ENCODE data around the gene ELF1. TPM values are rescaled to one million over a fixed set of nuclear protein-coding genes. Genes with fewer than 3 reads are reported as not detected.
A peak's percentile ranks its signal among the peaks of the same experiment; 100 is the strongest.

ELF1 gene
- total and polyA plus RNA-seq, 10 of the 15 experiments (the other 5 are each of a cell fraction or from before 2014, with no cell fraction given): 43.3 to 97.6 (median 55.7) TPM

DNA sequence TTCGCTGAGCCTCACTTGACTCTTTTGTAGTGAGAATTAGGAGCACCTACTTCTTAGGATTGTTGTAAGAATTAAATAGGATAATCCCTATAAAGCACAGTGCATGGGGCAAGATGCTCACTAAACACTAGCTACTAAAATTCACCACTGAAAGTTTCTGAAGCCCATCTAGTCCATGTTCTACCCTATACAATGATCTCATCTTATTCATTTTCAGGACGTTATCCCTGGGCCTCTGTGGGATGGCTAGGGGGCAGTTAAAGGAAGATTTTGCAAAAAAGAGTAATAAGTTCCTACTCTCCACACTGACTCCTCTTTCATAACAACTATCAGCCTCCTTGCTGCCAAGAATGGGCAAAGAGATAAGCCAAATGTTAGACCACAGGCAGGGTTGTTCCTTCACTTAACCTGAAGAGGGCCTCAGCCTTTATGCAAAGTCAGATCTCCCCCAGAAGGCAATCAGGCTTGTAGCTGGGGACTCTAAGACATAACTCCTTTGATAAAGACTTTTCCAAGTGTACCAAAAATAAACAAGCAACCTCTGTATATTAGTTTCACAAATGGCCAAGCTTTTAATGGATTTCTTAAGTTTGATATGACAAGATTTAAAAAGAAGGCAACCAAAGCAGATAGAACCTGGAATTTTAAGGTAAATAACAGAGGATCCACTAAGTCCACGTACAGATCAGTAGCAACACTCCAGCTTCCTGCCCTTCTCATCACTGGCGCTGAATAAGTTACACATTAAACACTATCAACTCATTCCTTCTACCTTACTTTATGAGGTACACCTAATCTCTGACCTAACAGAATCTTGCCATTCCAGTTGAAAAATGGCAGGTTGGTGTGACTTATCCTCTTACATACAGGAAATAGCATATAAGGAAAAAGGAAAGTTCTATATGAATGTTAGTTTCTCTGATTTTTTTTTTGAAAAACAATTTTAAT is 44.4 kb downstream of the ELF1 start:
- peak overlapping the region; percentile 76 for H3K4me2 ChIP-seq (ENCODE audit: control insufficient read depth, insufficient read depth)
- ChIA-PET CTCF (interaction anchor here (0.8 to 8.8 kb wide), 25 partner anchors 9 to 197 kb away, joined by 3 to 160 read pairs (median 8); partner anchors contain the start of genes ELF1, SLC25A15 and WBP4), SMC1A (ENCODE audit: uncharacterized antibody, unreplicated experiment) (interaction anchor here (0.6 to 6.0 kb wide), 27 partner anchors 8 to 330 kb away, joined by 3 to 92 read pairs (median 7); partner anchors contain the start of genes ELF1 and SLC25A15), POLR2A (interaction anchor here (0.6 to 2.0 kb wide), 19 partner anchors 10 to 86 kb away, joined by 3 to 14 read pairs (median 5); partner anchors contain the start of gene ELF1), RAD21 (ENCODE audit: unreplicated experiment) (interaction anchor here (0.6 to 13.5 kb wide), 23 partner anchors 7 to 220 kb away, joined by 3 to 172 read pairs (median 6); partner anchors contain the start of genes ELF1, KBTBD7 and WBP4)
- H3K4me1 ChIP-seq (ENCODE audit: control insufficient read depth, insufficient read depth, low read length): peaks cover 38% of the 10 kb centered on the region
- peaks cover 100% of the 10 kb centered on the region for H3K79me2 ChIP-seq (ENCODE audit: control insufficient read depth, insufficient read depth, low read length)
- H3K9ac ChIP-seq (ENCODE audit: control insufficient read depth, insufficient read depth, low read length): peak overlapping the region; percentile 37; the same call in 1 of the 2 replicates
- BruUV-seq (replicated peaks): TSS peak; percentile 2
- no peaks in the 10 kb centered on the region for H3K9me3 ChIP-seq (replicated peaks; ENCODE audit: control insufficient read depth, insufficient read depth, low read length)
- no peaks in the 10 kb centered on the region for H3K27me3 ChIP-seq (replicated peaks in 1 of 2; ENCODE audit: control insufficient read depth in 2 of 2, insufficient read depth in 2 of 2, low read length in 1 of 2)
- peak; percentile 94 for FAIRE-seq
- no peaks in the 10 kb centered on the region; the same call in 1 of the 2 replicates for H4K20me1 ChIP-seq (ENCODE audit: control insufficient read depth, insufficient read depth)
- no peak for DNase-seq (ENCODE audit: low read depth, low spot score)
- in situ Hi-C loops (cut with MboI): loop anchor here (5.0 kb wide), 1 partner anchor 83 kb away; no protein-coding TSS in a partner anchor
- ATAC-seq: peak; percentile 78
- peaks cover 2 to 13% of the 10 kb centered on the region in 2 experiments; a peak in 3 of 4 replicates for H3K36me3 ChIP-seq (ENCODE audit: control insufficient read depth in 2 of 2, insufficient read depth in 2 of 2, low read length in 1 of 2)
- no peak overlapping the region for H2AFZ ChIP-seq (ENCODE audit: control insufficient read depth, low read depth, low read length)
- WGBS (ENCODE audit: insufficient coverage, insufficient replicate concordance, low lambda C conversion rate, missing lambda C conversion rate): 25% methylated on average over 4 of the region's 4 CpGs
- peak overlapping the region; percentile 34 for H3K4me3 ChIP-seq
- intact Hi-C loops (cut with micrococcal nuclease; ENCODE audit: unreplicated experiment): loop anchor here (2.0 to 10.0 kb wide), 4 partner anchors 30 to 160 kb away; partner anchors contain the start of genes ELF1 and KBTBD6
- H3K27ac ChIP-seq (ENCODE audit: control insufficient read depth, insufficient read depth): peak overlapping the region; percentile 56
- TF ChIP-seq SMARCA5 (IDR thresholded peaks at IDR 0.05) (peak; percentile 60; the same call in 1 of the 2 replicates), BACH1 (IDR thresholded peaks at IDR 0.05; ENCODE audit: borderline replicate concordance) (0 out of 2 replicates have a peak, but pooled peaks have one; percentile 13), NFYA (IDR thresholded peaks at IDR 0.05; ENCODE audit: borderline replicate concordance, low read depth, low read length) (no peak), ETV6 (conservative IDR thresholded peaks at IDR 0.05 in 1 of 2, IDR thresholded peaks at IDR 0.05 in 1 of 2; ENCODE audit: borderline replicate concordance in 1 of 2, low read depth in 1 of 2) (no peak), POLR2A (IDR thresholded peaks at IDR 0.05; ENCODE audit: low read depth, low read length) (0 out of 2 replicates have a peak, but pooled peaks have one; percentile 16), RAD21 (IDR thresholded peaks at IDR 0.05; ENCODE audit: insufficient read depth, low read depth, low read length) (peak; percentile 77), RBBP5 (conservative IDR thresholded peaks at IDR 0.05) (no peak), NBN (IDR thresholded peaks at IDR 0.05) (peak; percentile 46; the same call in 1 of the 2 replicates), STAT3 (IDR thresholded peaks at IDR 0.05; ENCODE audit: low read depth, low read length) (no peak), NR2C1 (IDR thresholded peaks at IDR 0.05) (no peak), RUNX3 (IDR thresholded peaks at IDR 0.05; ENCODE audit: low read length) (peak; percentile 72)
- TF ChIP-seq, protein P1, sequence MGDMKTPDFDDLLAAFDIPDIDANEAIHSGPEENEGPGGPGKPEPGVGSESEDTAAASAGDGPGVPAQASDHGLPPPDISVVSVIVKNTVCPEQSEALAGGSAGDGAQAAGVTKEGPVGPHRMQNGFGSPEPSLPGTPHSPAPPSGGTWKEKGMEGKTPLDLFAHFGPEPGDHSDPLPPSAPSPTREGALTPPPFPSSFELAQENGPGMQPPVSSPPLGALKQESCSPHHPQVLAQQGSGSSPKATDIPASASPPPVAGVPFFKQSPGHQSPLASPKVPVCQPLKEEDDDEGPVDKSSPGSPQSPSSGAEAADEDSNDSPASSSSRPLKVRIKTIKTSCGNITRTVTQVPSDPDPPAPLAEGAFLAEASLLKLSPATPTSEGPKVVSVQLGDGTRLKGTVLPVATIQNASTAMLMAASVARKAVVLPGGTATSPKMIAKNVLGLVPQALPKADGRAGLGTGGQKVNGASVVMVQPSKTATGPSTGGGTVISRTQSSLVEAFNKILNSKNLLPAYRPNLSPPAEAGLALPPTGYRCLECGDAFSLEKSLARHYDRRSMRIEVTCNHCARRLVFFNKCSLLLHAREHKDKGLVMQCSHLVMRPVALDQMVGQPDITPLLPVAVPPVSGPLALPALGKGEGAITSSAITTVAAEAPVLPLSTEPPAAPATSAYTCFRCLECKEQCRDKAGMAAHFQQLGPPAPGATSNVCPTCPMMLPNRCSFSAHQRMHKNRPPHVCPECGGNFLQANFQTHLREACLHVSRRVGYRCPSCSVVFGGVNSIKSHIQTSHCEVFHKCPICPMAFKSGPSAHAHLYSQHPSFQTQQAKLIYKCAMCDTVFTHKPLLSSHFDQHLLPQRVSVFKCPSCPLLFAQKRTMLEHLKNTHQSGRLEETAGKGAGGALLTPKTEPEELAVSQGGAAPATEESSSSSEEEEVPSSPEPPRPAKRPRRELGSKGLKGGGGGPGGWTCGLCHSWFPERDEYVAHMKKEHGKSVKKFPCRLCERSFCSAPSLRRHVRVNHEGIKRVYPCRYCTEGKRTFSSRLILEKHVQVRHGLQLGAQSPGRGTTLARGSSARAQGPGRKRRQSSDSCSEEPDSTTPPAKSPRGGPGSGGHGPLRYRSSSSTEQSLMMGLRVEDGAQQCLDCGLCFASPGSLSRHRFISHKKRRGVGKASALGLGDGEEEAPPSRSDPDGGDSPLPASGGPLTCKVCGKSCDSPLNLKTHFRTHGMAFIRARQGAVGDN (IDR thresholded peaks at IDR 0.05): no peak
- TF ChIP-seq, protein P2, sequence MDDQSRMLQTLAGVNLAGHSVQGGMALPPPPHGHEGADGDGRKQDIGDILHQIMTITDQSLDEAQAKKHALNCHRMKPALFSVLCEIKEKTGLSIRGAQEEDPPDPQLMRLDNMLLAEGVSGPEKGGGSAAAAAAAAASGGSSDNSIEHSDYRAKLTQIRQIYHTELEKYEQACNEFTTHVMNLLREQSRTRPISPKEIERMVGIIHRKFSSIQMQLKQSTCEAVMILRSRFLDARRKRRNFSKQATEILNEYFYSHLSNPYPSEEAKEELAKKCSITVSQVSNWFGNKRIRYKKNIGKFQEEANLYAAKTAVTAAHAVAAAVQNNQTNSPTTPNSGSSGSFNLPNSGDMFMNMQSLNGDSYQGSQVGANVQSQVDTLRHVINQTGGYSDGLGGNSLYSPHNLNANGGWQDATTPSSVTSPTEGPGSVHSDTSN (IDR thresholded peaks at IDR 0.05; ENCODE audit: insufficient replicate concordance, low read depth, low read length): no peak
